Measurements from ENCODE around the gene NFAT5. TPM values are rescaled to one million over a fixed set of nuclear protein-coding genes. Genes with fewer than 3 reads are reported as not detected.
A peak's percentile ranks its signal among the peaks of the same experiment; 100 is the strongest.

NFAT5 gene
- total RNA-seq, 1 experiment from 2014 or later, result 38.2 TPM

GRCh38 chr16:69703638-69704037 is 137.9 kb downstream of the NFAT5 start:
- H3K79me2 ChIP-seq (ENCODE audit: low read depth), result 0 out of 2 replicates have a peak, but pooled peaks cover 14% of the 10 kb centered on the region
- no peak for TF ChIP-seq CTCF (conservative IDR thresholded peaks at IDR 0.05)
- no peak for TF ChIP-seq EZH2 (IDR thresholded peaks at IDR 0.05; ENCODE audit: low read depth)
- intact Hi-C loops (cut with micrococcal nuclease; ENCODE audit: unreplicated experiment), result no loop called here
- no peak overlapping the region for H3K4me3 ChIP-seq
- no peaks in the 10 kb centered on the region for H3K9me2 ChIP-seq (ENCODE audit: insufficient read depth)
- no peak overlapping the region for H3K4me2 ChIP-seq
- 0 out of 2 replicates have a peak overlapping the region, but pooled peaks have one; percentile 15 for H3K27ac ChIP-seq
- BruUV-seq (replicated peaks), result no TSS peak
- no peaks in the 10 kb centered on the region for H3K9me3 ChIP-seq (ENCODE audit: insufficient read depth, low read depth)
- peaks cover 86% of the 10 kb centered on the region for H3F3A ChIP-seq (ENCODE audit: insufficient read depth, low read depth)
- no peaks in the 10 kb centered on the region for H3K27me3 ChIP-seq (ENCODE audit: insufficient read depth, low read depth)
- no peak for DNase-seq
- peaks cover 34% of the 10 kb centered on the region for H4K20me1 ChIP-seq (ENCODE audit: insufficient read depth)
- CTCF ChIA-PET, result interaction anchor here (0.7 kb wide), 1 partner anchor 23 kb away, joined by 5 read pairs; the partner anchor contains the start of gene NQO1
- H3K4me1 ChIP-seq (replicated peaks; ENCODE audit: insufficient read depth), result peaks cover 18% of the 10 kb centered on the region
- POLR2A ChIA-PET (ENCODE audit: unreplicated experiment), result no interaction called here
- H2AFZ ChIP-seq, result no peak overlapping the region
- peaks cover 13% of the 10 kb centered on the region; the same call in 1 of the 2 replicates for H3K36me3 ChIP-seq (ENCODE audit: low read depth)

GRCh38 chr16:69706256-69706974 is 140.6 kb downstream of the NFAT5 start:
- DNase-seq, result peak in 1 of 2 experiments; percentile 75
- Histone ChIP-seq H3K27ac (peak overlapping the region; percentile 53), H3K4me1 (replicated peaks; ENCODE audit: insufficient read depth) (peaks cover 18% of the 10 kb centered on the region), H3K79me2 (ENCODE audit: low read depth) (0 out of 2 replicates have a peak, but pooled peaks cover 3% of the 10 kb centered on the region), H3K27me3 (ENCODE audit: insufficient read depth, low read depth) (no peaks in the 10 kb centered on the region), H3K36me3 (ENCODE audit: low read depth) (peaks cover 25% of the 10 kb centered on the region), H3K9me2 (ENCODE audit: insufficient read depth) (no peaks in the 10 kb centered on the region), H3K4me2 (peak overlapping the region; percentile 63), H3F3A (ENCODE audit: insufficient read depth, low read depth) (peaks cover 95% of the 10 kb centered on the region), H2AFZ (no peak overlapping the region), H3K4me3 (no peak overlapping the region), H4K20me1 (ENCODE audit: insufficient read depth) (peaks cover 48% of the 10 kb centered on the region), H3K9me3 (ENCODE audit: insufficient read depth, low read depth) (no peaks in the 10 kb centered on the region)
- ChIA-PET CTCF (interaction anchor here (0.5 to 0.9 kb wide), 4 partner anchors 18 to 518 kb away, joined by 3 to 10 read pairs (median 4); no protein-coding TSS in a partner anchor), POLR2A (ENCODE audit: unreplicated experiment) (no interaction called here)
- BruUV-seq (replicated peaks), result no TSS peak
- intact Hi-C loops (cut with micrococcal nuclease; ENCODE audit: unreplicated experiment), result loop anchor here (5.0 kb wide), 1 partner anchor 309 kb away; no protein-coding TSS in a partner anchor
- no peak for TF ChIP-seq EZH2 (IDR thresholded peaks at IDR 0.05; ENCODE audit: low read depth)
- TF ChIP-seq CTCF (conservative IDR thresholded peaks at IDR 0.05), result no peak

GRCh38 chr16:69706975-69707340 is 141.2 kb downstream of the NFAT5 start:
- no peak overlapping the region for H2AFZ ChIP-seq
- no peak overlapping the region for H3K4me3 ChIP-seq
- H3K27me3 ChIP-seq (ENCODE audit: insufficient read depth, low read depth), result no peaks in the 10 kb centered on the region
- TF ChIP-seq CTCF (conservative IDR thresholded peaks at IDR 0.05), result no peak
- no peak for TF ChIP-seq EZH2 (IDR thresholded peaks at IDR 0.05; ENCODE audit: low read depth)
- no peaks in the 10 kb centered on the region for H3K9me2 ChIP-seq (ENCODE audit: insufficient read depth)
- H3K9me3 ChIP-seq (ENCODE audit: insufficient read depth, low read depth), result no peaks in the 10 kb centered on the region
- H3K4me2 ChIP-seq, result peak overlapping the region; percentile 63
- POLR2A ChIA-PET (ENCODE audit: unreplicated experiment), result no interaction called here
- H3F3A ChIP-seq (ENCODE audit: insufficient read depth, low read depth), result peaks cover 95% of the 10 kb centered on the region
- BruUV-seq (replicated peaks), result no TSS peak
- H3K4me1 ChIP-seq (replicated peaks; ENCODE audit: insufficient read depth), result peaks cover 18% of the 10 kb centered on the region
- peaks cover 28% of the 10 kb centered on the region for H3K36me3 ChIP-seq (ENCODE audit: low read depth)
- peaks cover 3% of the 10 kb centered on the region; the same call in 1 of the 2 replicates for H3K79me2 ChIP-seq (ENCODE audit: low read depth)
- intact Hi-C loops (cut with micrococcal nuclease; ENCODE audit: unreplicated experiment), result loop anchor here (5.0 kb wide), 1 partner anchor 310 kb away; no protein-coding TSS in a partner anchor
- no peak for DNase-seq
- peak overlapping the region; percentile 53 for H3K27ac ChIP-seq
- CTCF ChIA-PET, result interaction anchor here (0.5 to 0.9 kb wide), 3 partner anchors 18 to 519 kb away, joined by 3 to 10 read pairs (median 4); no protein-coding TSS in a partner anchor
- peaks cover 52% of the 10 kb centered on the region for H4K20me1 ChIP-seq (ENCODE audit: insufficient read depth)

All from PC-9 (cell line).